GM23338 (cell line): ENCODE measurements around the gene C12orf43.

Source experiments
- CREB1 ChIP-seq: fragments of 250-450 bp; sonication (Bioruptor Pico); IDR thresholded peaks from 2 replicates; pipeline ENCODE4 v1.5.0; 2020; ENCODE audit warnings: low read depth, mild to moderate bottlenecking, moderate library complexity
- CTCF ChIP-seq, 2 experiments: fragments of 200-600 bp in 1 of 2; sonication (generic) in 1 of 2; conservative IDR thresholded peaks; 2 replicates each; pipeline versions ENCODE4 v1.5.1 to v1.6.1; 2016 to 2017; ENCODE audit warnings: antibody characterized with exemption in 2 of 2, low read depth in 2 of 2, mild to moderate bottlenecking in 2 of 2, moderate library complexity in 1 of 2
- EZH2phosphoT487 ChIP-seq: fragments of 200-600 bp; sonication (generic); IDR thresholded peaks from one replicate; pipeline ENCODE4 v1.8.1; 2018; ENCODE audit warnings: antibody characterized with exemption; ENCODE audit not compliant: unreplicated experiment
- POLR2AphosphoS5 ChIP-seq: IDR thresholded peaks from 2 replicates; pipeline ENCODE4 v1.6.1; 2016; ENCODE audit warnings: antibody characterized with exemption, low read depth

GRCh38 chr12:120994059-120994458 is 22.2 kb downstream of the C12orf43 start:
- no peak for TF ChIP-seq CTCF (conservative IDR thresholded peaks at IDR 0.05; ENCODE audit: low read depth in 2 of 2)
- TF ChIP-seq POLR2AphosphoS5 = no peak
- no peak for TF ChIP-seq CREB1 (CRISPR knock-in tag)
- no peak for TF ChIP-seq EZH2phosphoT487
